B cell (primary cell): ENCODE results near the gene FRMD6.

Experiments
- EZH2 ChIP-seq: IDR thresholded peaks from 2 replicates; pipeline ENCODE4 v1.6.1; 2012; ENCODE audit warnings: borderline replicate concordance, low read depth, mild to moderate bottlenecking, moderate library complexity, low read length; ENCODE audit not compliant: insufficient read depth, poor library complexity, severe bottlenecking
- TF ChIP-seq, protein P1 (sequence below): fragments of 200-600 bp; IDR thresholded peaks from one replicate; pipeline ENCODE4 v1.8.0; 2022; ENCODE audit warnings: antibody characterized with exemption, mild to moderate bottlenecking

DNA sequence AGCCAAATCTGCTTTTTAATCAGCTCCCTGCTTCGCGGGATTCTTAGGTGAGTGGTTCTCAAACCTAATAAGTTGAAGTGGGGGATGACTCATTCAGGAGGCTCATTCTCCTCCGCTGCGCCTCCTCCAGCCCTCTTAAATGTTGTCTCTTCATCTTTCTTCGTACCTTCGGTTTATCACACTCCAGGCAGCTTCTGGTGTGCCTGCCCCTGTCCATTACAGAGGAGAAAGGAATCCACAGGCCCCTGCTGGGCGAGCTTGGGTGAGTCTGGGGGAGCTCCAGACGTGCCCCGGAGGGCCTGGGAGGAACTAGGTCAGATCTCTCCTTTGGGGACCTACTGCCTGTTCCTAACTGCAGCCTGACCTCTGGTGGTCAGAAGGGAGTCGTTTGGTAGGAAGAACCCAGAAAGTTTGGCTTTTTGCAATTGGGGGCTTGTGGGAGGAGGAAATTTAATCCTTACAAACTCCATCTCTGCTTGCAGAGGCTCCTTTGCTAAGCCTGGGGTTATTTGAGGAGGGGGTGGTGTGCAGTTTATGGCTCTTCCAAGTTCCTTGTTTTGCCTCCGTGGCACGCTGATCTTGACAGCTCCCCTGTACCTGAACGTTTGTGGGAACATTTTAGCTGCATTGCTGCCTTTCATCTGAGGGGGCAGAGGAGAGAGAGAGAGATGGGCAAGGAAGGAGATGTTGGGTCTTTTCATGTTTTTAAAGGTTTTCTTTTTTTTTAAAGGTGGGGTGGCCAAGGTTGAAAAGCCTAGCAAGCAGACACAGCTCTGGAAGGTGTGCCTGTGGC, 124.6 kb downstream of the FRMD6 start:
- no peak for TF ChIP-seq EZH2
- TF ChIP-seq, protein P1, sequence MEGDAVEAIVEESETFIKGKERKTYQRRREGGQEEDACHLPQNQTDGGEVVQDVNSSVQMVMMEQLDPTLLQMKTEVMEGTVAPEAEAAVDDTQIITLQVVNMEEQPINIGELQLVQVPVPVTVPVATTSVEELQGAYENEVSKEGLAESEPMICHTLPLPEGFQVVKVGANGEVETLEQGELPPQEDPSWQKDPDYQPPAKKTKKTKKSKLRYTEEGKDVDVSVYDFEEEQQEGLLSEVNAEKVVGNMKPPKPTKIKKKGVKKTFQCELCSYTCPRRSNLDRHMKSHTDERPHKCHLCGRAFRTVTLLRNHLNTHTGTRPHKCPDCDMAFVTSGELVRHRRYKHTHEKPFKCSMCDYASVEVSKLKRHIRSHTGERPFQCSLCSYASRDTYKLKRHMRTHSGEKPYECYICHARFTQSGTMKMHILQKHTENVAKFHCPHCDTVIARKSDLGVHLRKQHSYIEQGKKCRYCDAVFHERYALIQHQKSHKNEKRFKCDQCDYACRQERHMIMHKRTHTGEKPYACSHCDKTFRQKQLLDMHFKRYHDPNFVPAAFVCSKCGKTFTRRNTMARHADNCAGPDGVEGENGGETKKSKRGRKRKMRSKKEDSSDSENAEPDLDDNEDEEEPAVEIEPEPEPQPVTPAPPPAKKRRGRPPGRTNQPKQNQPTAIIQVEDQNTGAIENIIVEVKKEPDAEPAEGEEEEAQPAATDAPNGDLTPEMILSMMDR: no peak
